HepG2 (cell line): Measurements from ENCODE around the gene PODXL. TPM values are rescaled to one million over a fixed set of nuclear protein-coding genes. Genes with fewer than 3 reads are reported as not detected.
A peak's percentile ranks its signal among the peaks of the same experiment; 100 is the strongest.

Experiments used
- FUBP1 ChIP-seq: sonication (generic); formaldehyde crosslinking; IDR thresholded peaks from 2 replicates; pipeline ENCODE4 v1.5.1; 2020; ENCODE audit warnings: missing genetic modification reagents, mild to moderate bottlenecking, borderline replicate concordance
- HOXA9 ChIP-seq: sonication (generic); formaldehyde crosslinking; IDR thresholded peaks from 2 replicates; pipeline ENCODE4 v1.8.1; 2022; ENCODE audit warnings: missing genetic modification reagents, mild to moderate bottlenecking, moderate library complexity, borderline replicate concordance
- MAX ChIP-seq: IDR thresholded peaks from 2 replicates; pipeline ENCODE4 v1.6.1; 2012; ENCODE audit warnings: inconsistent platforms
- NFYC ChIP-seq: IDR thresholded peaks from 2 replicates; pipeline ENCODE4 v1.6.1; 2016; ENCODE audit warnings: missing genetic modification reagents, missing compliant biosample characterization
- ONECUT2 ChIP-seq: sonication (generic); formaldehyde crosslinking; IDR thresholded peaks from 2 replicates; pipeline ENCODE4 v1.4.0; 2020; ENCODE audit warnings: missing genetic modification reagents
- PBX2 ChIP-seq: IDR thresholded peaks from 2 replicates; pipeline ENCODE4 v1.6.1; 2016; ENCODE audit warnings: control low read depth
- SRF ChIP-seq: IDR thresholded peaks from 2 replicates; pipeline ENCODE4 v1.6.1; 2011; ENCODE audit warnings: mild to moderate bottlenecking, low read depth, low read length, moderate library complexity
- YY1 ChIP-seq: IDR thresholded peaks from 2 replicates; pipeline ENCODE4 v1.6.1; 2011; ENCODE audit warnings: low read length, low read depth, moderate library complexity, mild to moderate bottlenecking; ENCODE audit not compliant: insufficient read depth, insufficient replicate concordance
- ZBTB1 ChIP-seq: sonication (generic); formaldehyde crosslinking; IDR thresholded peaks from 2 replicates; pipeline ENCODE4 v1.4.0; 2020; ENCODE audit warnings: missing genetic modification reagents, borderline replicate concordance
- ZFP37 ChIP-seq: sonication (generic); formaldehyde crosslinking; IDR thresholded peaks from 2 replicates; pipeline ENCODE4 v1.4.0; 2020; ENCODE audit warnings: missing genetic modification reagents, borderline replicate concordance
- ZFYVE20 ChIP-seq: sonication (generic); formaldehyde crosslinking; IDR thresholded peaks from 2 replicates; pipeline ENCODE4 v1.8.0; 2023; ENCODE audit warnings: low read depth, mild to moderate bottlenecking, moderate library complexity, missing genetic modification reagents, borderline replicate concordance
- ZNF18 ChIP-seq: sonication (generic); formaldehyde crosslinking; IDR thresholded peaks from 2 replicates; pipeline ENCODE4 v1.8.0; 2022; ENCODE audit warnings: mild to moderate bottlenecking, missing genetic modification reagents; ENCODE audit not compliant: insufficient replicate concordance
- ZNF207 ChIP-seq: fragments of 450-650 bp; IDR thresholded peaks from 2 replicates; pipeline ENCODE4 v1.6.1; 2016; ENCODE audit warnings: antibody characterized with exemption, borderline replicate concordance
- ZNF512 ChIP-seq: sonication (generic); formaldehyde crosslinking; IDR thresholded peaks from 2 replicates; pipeline ENCODE4 v1.4.0; 2020; ENCODE audit warnings: mild to moderate bottlenecking, missing genetic modification reagents
- ZNF614 ChIP-seq: IDR thresholded peaks from 2 replicates; pipeline ENCODE4 v1.6.1; 2018; ENCODE audit warnings: missing biosample characterization, missing genetic modification reagents, inconsistent platforms, borderline replicate concordance
- ZNF709 ChIP-seq: sonication (generic); formaldehyde crosslinking; IDR thresholded peaks from 2 replicates; pipeline ENCODE4 v1.5.0; 2020; ENCODE audit warnings: mild to moderate bottlenecking, missing genetic modification reagents
- ZNF768 ChIP-seq: sonication (generic); formaldehyde crosslinking; IDR thresholded peaks from 2 replicates; pipeline ENCODE4 v1.4.0; 2020; ENCODE audit warnings: missing genetic modification reagents
- polyA plus RNA-seq, 8 experiments: library from polyadenylated mRNA; depleted of rRNA in 3 of 8; stranded (reverse) in 7 of 8; unstranded in 1 of 8; fragments of >200 nt; fragmentation: Illumina TruSeq in 4 of 8; extraction: Trizol in 4 of 8; gene quantifications; 2 replicates each; pipeline versions ENCODE4 v1.2.1 to v1.2.3, GENCODE V29; 2011 to 2016; ENCODE audit warnings: low read depth in 4 of 8, missing spikeins in 1 of 8, mixed read lengths in 1 of 8; ENCODE audit not compliant: insufficient read depth in 1 of 8
- total RNA-seq, 5 experiments: library from RNA; depleted of rRNA; stranded (reverse); fragments of >200 nt; fragmentation: Illumina TruSeq; extraction: Trizol; gene quantifications; 2 replicates each; pipeline ENCODE4 v1.2.3, GENCODE V29; 2016; ENCODE audit warnings: low read depth in 1 of 5

The PODXL gene
- total and polyA plus RNA-seq, 2 of the 13 experiments (the other 11 are each of a cell fraction or from before 2014, with no cell fraction given) = 0.22 to 0.54 TPM

GRCh38 chr7:131556053-131556908 is at the start of gene PODXL (continued):
- TF ChIP-seq ZNF512 (CRISPR knock-in tag) (no peak), MAX (peak; percentile 51), ONECUT2 (CRISPR knock-in tag) (no peak), ZNF768 (0 out of 2 replicates have a peak, but pooled peaks have one; percentile 16), FUBP1 (CRISPR knock-in tag) (no peak), YY1 (no peak), ZFYVE20 (CRISPR knock-in tag) (no peak), ZNF614 (CRISPR knock-in tag) (no peak), ZNF207 (no peak), ZNF18 (CRISPR knock-in tag) (no peak), SRF (no peak), ZNF709 (0 out of 2 replicates have a peak, but pooled peaks have one; percentile 33), NFYC (CRISPR knock-in tag) (no peak), ZFP37 (no peak), ZBTB1 (CRISPR knock-in tag) (no peak), PBX2 (CRISPR knock-in tag) (no peak), HOXA9 (no peak)
- TF ChIP-seq, all 625 proteins: peak for 32
